ENCODE results near the gene ANTKMT.
"Not testable (repeated sequence)": the region's sequence is repeated elsewhere in the genome, so short reads cannot be mapped to it uniquely, and the experiment has no call there.

The ANTKMT gene

DNA sequence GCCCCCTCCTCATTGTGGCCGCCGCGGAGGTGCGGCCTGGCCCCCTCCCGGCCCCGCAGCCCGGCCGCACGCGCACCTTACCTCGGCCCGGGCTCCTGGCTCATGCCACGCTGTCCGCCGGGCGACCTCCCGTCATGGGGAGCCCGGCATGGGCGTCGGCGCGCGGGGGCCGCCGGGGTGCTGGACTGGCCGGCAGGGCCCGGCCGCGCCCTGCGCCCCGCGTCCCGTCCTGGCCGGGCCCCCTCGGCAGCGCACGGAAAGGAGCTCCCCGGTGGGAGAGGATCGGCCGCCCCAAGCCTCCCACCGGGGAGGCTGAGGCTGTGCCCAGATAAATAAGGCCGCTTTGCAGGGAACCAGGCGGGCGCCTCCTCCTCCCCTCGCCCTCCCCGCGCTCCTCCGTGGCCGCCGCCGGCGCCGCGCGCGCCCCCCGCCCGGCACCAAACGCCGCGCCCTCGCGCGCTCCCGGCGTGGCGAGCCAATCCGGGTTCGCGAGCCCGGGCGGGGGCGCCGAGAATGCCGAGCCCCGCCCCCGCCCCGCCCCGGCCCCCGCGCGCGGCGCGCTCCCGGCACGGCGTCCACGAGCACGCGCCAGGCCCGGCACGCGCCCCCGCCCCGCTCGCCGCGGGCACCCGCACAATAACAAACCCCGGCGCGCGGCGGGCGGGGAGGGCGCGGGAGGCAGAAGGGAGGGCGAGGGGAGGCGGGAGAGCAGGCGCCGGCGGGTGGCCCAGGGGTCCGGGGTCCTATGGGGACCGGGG, 15.3 kb upstream of the ANTKMT start, which contains the start of gene FBXL16:
FBXL16 (minus strand) TSS at position 371 of the 758 bp plus-strand sequence. CDS start 8,396 bp downstream, outside the sequence.
- no peaks in the 10 kb centered on the region for H3K9me3 ChIP-seq (ENCODE audit: control insufficient read depth in 1 of 2, low read length in 2 of 2)

DNA sequence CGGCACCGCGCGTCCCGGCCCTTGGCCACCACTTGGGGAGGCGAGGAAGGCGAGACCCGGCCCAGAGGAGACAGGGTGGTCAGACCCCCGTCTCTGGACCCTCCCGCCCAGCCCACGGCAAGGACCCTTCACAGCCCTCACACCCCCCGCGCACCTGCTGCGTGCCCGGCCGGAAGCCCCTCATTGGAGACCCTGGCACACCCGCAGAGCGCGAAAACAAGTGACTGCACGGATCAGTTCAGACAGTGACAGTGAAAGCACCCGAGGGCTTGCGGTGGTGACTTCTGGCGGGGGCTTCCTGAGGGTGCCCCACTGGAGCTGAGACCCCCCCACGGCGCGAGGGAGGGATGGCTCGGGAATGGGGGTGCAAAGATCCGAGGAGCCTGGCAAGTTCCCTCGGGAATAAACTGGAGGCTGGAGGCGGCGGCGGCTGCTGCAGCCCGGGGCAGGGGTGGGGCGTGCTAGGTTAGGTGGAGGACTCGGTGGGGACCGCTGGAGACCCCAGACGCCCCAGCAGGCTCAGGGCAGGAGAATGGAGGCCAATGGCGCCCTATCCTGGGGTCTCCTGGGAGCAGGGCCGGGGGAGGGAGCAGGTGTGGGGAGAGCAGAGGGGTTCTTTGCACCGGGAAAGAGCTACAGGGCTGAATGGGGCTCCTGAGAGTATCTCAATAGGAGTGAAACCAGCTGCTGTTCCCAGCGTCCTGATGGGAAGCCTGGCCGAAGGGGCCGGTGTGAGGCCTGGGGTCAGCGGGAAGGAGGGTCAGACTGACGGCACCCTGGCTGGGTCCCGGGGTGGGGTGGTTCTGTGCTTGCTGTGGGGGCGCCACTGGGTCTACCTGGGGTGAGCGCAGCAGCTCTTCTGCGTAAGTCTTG, 14.5 kb upstream of the ANTKMT start:
- Histone ChIP-seq H3K4me1 (ENCODE audit: control insufficient read depth in 1 of 2, insufficient read depth in 2 of 2, low read length in 2 of 2) (peaks cover 0 to 18% of the 10 kb centered on the region in 2 donors), H3K27me3 (ENCODE audit: low read depth, low read length) (peaks cover 70% of the 10 kb centered on the region), H3K9me3 (ENCODE audit: control insufficient read depth in 1 of 2, low read length in 2 of 2) (no peaks in the 10 kb centered on the region), H3K4me3 (ENCODE audit: low read depth in 1 of 2, low read length in 2 of 2) (no peak overlapping the region), H3K27ac (ENCODE audit: low read length) (no peak overlapping the region), H3K36me3 (ENCODE audit: control insufficient read depth in 1 of 2, insufficient read depth in 2 of 2, low read length in 2 of 2) (no peaks in the 10 kb centered on the region)

More for the DNA sequence above, 15.3 kb upstream of the ANTKMT start, which contains the start of gene FBXL16:
- Histone ChIP-seq H3K4me3 (ENCODE audit: low read depth in 1 of 2, low read length in 2 of 2) (no peak within 1 kb of the TSS), H3K27me3 (ENCODE audit: low read depth, low read length) (peaks cover 62% of the 10 kb centered on the region), H3K27ac (ENCODE audit: low read length) (no peak within 1 kb of the TSS), H3K4me1 (ENCODE audit: control insufficient read depth in 1 of 2, insufficient read depth in 2 of 2, low read length in 2 of 2) (peaks cover 0 to 26% of the 10 kb centered on the region in 2 donors), H3K36me3 (ENCODE audit: control insufficient read depth in 1 of 2, insufficient read depth in 2 of 2, low read length in 2 of 2) (no peaks in the 10 kb centered on the region)

DNA sequence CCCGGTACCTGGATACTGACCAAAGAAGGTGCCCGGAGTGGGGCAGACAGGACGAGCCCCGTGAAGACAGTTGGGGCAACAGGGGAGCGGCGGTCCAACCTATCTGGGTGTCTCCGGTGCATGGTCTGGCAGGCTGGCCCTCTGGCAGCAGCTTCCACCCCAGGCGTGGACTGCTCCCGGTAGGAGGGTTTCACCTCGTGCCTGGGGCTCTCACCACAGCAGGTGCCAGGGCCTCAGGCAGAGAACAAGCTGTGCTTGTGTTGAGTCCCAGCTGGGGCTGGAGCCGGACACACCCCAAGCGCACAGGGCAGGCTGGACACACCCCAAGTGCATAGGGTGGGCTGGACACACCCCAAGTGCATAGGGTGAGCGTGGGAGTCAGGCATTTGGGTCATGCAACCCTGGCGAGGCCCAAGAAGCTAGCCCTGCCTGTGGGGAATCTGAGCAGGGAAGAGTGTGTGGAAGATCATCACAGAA, 13.8 kb upstream of the ANTKMT start:
- H3K27me3 ChIP-seq (ENCODE audit: low read depth, low read length): peaks cover 67% of the 10 kb centered on the region
- no peak overlapping the region for H3K4me3 ChIP-seq (ENCODE audit: low read depth in 1 of 2, low read length in 2 of 2)
- no peak overlapping the region for H3K27ac ChIP-seq (ENCODE audit: low read length)
- peaks cover 0 to 18% of the 10 kb centered on the region in 2 donors for H3K4me1 ChIP-seq (ENCODE audit: control insufficient read depth in 1 of 2, insufficient read depth in 2 of 2, low read length in 2 of 2)
- H3K9me3 ChIP-seq (ENCODE audit: control insufficient read depth in 1 of 2, low read length in 2 of 2): no peaks in the 10 kb centered on the region
- no peaks in the 10 kb centered on the region for H3K36me3 ChIP-seq (ENCODE audit: control insufficient read depth in 1 of 2, insufficient read depth in 2 of 2, low read length in 2 of 2)

DNA sequence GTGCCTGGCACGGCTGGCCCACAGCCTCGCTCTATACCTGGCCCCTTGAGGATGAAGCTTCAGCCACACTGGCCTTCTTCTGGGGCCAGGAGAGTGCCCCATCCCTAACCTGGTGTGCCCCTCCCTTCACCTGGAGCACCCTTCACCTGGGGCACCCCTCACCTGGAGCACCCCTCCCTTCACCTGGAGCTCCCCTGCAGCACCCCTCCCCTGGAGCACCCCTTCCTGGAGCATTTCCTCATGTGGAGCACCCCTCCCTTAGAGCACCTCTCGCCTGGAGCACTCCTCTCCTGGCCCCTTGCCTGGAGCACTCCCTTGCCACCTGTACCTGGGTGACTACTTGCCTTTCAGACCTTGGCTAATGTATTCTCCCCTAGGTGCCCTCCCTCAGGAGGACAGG, 12.9 kb upstream of the ANTKMT start:
- H3K27ac ChIP-seq (ENCODE audit: low read length): no peak overlapping the region
- H3K27me3 ChIP-seq (ENCODE audit: low read depth, low read length): peaks cover 60% of the 10 kb centered on the region
- H3K36me3 ChIP-seq (ENCODE audit: control insufficient read depth in 1 of 2, insufficient read depth in 2 of 2, low read length in 2 of 2): no peaks in the 10 kb centered on the region
- no peaks in the 10 kb centered on the region for H3K9me3 ChIP-seq (ENCODE audit: control insufficient read depth in 1 of 2, low read length in 2 of 2)
- peaks cover 0 to 18% of the 10 kb centered on the region in 2 donors for H3K4me1 ChIP-seq (ENCODE audit: control insufficient read depth in 1 of 2, insufficient read depth in 2 of 2, low read length in 2 of 2)
- H3K4me3 ChIP-seq (ENCODE audit: low read depth in 1 of 2, low read length in 2 of 2): no peak overlapping the region

DNA sequence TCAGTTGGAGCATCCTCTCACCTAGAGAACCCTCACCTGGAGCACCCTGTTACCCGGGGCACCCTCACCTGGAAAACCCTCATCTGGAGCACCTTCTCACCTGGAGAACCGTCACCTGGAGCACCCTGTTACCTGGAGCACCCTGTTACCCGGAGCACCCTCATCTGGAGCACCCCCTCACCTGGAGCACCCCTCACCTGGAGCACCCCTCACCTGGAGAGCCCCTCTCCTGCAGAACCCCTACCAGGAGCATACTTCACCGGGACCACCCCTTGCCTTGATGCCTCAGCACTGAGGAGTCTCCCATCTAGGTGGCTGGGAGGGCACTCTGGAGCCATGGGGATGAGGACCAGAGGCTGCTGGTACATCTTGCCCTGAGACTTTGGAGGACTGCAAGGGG, 12.0 kb upstream of the ANTKMT start:
- peaks cover 0 to 18% of the 10 kb centered on the region in 2 donors for H3K4me1 ChIP-seq (ENCODE audit: control insufficient read depth in 1 of 2, insufficient read depth in 2 of 2, low read length in 2 of 2)
- no peaks in the 10 kb centered on the region for H3K36me3 ChIP-seq (ENCODE audit: control insufficient read depth in 1 of 2, insufficient read depth in 2 of 2, low read length in 2 of 2)
- H3K27ac ChIP-seq (ENCODE audit: low read length): no peak overlapping the region
- no peaks in the 10 kb centered on the region for H3K9me3 ChIP-seq (ENCODE audit: control insufficient read depth in 1 of 2, low read length in 2 of 2)
- no peak overlapping the region for H3K4me3 ChIP-seq (ENCODE audit: low read depth in 1 of 2, low read length in 2 of 2)
- peaks cover 56% of the 10 kb centered on the region for H3K27me3 ChIP-seq (ENCODE audit: low read depth, low read length)

DNA sequence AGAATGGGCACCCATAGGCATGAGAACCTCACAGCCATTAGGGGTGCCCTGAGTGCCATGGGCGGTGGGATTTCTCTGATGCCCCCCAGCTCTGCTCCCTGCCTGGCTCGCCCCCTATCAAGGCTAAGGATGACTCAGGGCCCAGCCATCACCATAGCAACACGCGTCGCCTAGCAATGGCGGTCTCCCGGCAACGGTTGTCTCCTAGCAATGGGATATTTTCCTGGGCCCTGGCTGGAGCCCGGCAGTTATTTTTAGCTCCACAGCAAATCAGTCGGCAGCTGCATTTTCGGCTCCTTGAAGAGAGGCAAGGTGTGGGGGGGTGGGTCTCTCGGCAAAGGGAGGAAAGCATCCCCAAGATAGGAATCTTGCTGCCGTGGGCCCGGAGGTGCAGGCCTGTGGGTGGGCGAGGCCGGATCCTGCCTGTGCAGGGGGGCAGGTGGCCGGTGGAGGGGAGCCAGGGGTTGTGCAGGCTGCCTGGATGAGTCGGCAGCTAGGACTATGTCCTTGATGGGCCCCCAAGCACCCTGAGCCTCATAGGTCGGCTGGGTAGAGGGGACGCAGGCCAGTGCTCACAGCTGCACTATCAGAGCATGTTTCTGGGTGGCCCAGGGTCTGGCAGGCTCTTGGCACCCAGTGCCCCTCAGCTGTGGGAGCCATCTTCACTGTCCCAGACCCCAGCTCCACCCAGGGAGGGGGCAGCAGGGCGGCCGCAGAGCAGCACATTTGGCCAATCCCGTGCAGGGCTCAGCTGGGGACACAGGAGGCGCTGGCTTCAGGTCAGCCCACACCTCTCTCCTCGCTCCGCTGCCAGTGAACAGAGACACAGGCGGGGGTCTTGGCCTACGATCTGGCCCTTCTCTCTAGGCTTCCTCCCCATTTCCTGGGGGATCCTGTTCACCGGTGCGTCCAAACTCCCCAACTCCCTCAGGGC, 11.1 kb upstream of the ANTKMT start:
- Histone ChIP-seq H3K9me3 (ENCODE audit: control insufficient read depth in 1 of 2, low read length in 2 of 2) (no peaks in the 10 kb centered on the region), H3K36me3 (ENCODE audit: control insufficient read depth in 1 of 2, insufficient read depth in 2 of 2, low read length in 2 of 2) (no peaks in the 10 kb centered on the region), H3K4me3 (ENCODE audit: low read depth in 1 of 2, low read length in 2 of 2) (no peak overlapping the region), H3K4me1 (ENCODE audit: control insufficient read depth in 1 of 2, insufficient read depth in 2 of 2, low read length in 2 of 2) (peaks cover 0 to 24% of the 10 kb centered on the region in 2 donors), H3K27me3 (ENCODE audit: low read depth, low read length) (peaks cover 47% of the 10 kb centered on the region), H3K27ac (ENCODE audit: low read length) (no peak overlapping the region)

DNA sequence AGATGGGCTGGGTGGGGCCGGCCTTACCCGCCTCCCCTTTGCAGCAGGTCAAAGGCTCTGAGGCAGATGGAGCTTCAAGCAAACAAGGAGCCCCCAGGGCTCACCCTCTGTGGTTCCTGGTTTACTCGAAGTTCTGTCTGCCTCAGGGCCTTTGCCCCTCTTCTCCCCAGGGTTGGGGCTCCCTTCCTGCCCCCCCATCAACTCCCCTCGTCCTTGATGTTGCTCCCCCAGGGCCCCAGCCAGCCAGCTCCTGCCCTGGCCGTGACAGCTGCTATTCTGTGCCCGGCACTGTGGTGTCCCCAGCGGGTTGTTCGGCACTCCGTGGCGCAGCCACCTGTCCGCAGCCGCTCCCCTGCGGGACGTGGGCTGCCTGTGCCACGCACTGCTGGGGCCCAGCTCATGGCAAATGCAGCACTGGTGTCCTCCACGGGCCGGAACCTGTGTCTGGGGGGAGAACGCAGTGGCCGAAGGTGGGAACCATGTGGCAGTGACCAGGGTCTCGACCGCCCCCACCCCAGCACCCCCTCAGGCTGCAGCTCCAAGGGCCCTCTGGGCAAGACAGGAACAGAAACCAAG, 10.4 kb upstream of the ANTKMT start:
- Histone ChIP-seq H3K4me3 (ENCODE audit: low read depth in 1 of 2, low read length in 2 of 2) (no peak overlapping the region), H3K36me3 (ENCODE audit: control insufficient read depth in 1 of 2, insufficient read depth in 2 of 2, low read length in 2 of 2) (no peaks in the 10 kb centered on the region)

DNA sequence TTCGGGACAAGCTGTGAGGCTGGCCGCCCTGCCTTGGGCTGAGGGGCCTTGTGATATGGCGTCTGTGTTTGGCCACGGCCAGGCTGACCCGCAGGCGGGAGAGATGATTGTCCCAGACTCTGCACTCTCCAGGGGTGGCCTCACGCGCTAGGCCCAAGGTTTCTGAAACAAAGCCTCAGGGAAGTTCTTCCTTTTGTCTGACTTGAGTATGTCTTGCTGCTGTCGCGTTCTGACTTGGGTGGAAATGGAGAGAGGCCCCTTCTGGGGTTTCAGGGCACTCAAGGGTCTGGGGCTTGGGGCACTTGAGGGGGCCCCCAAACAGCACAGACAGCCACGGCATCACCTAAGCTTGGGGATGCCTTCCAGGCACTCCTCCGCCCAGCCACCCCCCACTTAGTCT, 9.9 kb upstream of the ANTKMT start:
- no peak overlapping the region for H3K27ac ChIP-seq (ENCODE audit: low read length)
- peaks cover 47% of the 10 kb centered on the region for H3K27me3 ChIP-seq (ENCODE audit: low read depth, low read length)
- no peaks in the 10 kb centered on the region for H3K36me3 ChIP-seq (ENCODE audit: control insufficient read depth in 1 of 2, insufficient read depth in 2 of 2, low read length in 2 of 2)
- no peak overlapping the region for H3K4me3 ChIP-seq (ENCODE audit: low read depth in 1 of 2, low read length in 2 of 2)
- peaks cover 0 to 27% of the 10 kb centered on the region in 2 donors for H3K4me1 ChIP-seq (ENCODE audit: control insufficient read depth in 1 of 2, insufficient read depth in 2 of 2, low read length in 2 of 2)
- no peaks in the 10 kb centered on the region for H3K9me3 ChIP-seq (ENCODE audit: control insufficient read depth in 1 of 2, low read length in 2 of 2)

More for the DNA sequence above, 10.4 kb upstream of the ANTKMT start:
- H3K27ac ChIP-seq (ENCODE audit: low read length): no peak overlapping the region
- no peaks in the 10 kb centered on the region for H3K9me3 ChIP-seq (ENCODE audit: control insufficient read depth in 1 of 2, low read length in 2 of 2)
- peaks cover 47% of the 10 kb centered on the region for H3K27me3 ChIP-seq (ENCODE audit: low read depth, low read length)
- peaks cover 0 to 25% of the 10 kb centered on the region in 2 donors for H3K4me1 ChIP-seq (ENCODE audit: control insufficient read depth in 1 of 2, insufficient read depth in 2 of 2, low read length in 2 of 2)

DNA sequence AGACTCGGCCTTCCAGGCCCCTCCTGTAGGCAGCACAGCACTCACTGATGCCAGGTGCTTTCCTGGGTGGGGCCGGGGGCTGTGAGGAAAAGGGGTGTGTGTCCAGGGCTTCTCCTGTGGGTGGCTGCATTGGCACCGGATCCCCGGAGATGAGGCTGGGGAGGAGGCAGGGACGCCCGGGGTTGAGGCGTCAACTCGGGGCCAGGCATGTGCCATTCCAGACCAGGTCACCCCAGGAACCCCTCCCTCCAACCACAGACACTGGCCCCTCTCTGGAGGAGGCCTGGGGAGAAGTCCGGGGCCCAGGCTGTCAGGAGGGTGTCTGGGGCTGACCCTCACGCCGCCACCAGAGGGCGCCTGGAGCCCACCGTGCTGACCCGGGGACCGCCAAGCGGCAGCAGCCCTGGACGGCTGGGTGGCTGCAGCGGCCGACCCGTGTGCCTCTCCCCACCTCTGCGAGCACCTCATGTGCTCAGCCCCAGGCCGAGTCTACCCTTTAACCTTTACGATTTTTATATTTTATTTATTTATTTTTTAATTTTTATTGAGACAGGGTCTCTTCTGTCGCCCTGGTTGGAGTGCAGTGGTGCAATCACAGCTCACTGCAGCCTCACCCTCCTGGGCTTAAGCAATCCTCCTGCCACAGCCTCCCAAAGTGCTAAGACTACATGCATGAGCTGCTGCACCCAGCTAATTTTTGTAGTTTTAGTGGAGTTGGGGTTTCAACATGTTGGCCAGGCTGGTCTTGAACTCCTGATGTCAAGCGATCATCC, 9.2 kb upstream of the ANTKMT start:
- H3K4me3 ChIP-seq (ENCODE audit: low read depth in 1 of 2, low read length in 2 of 2): no peak overlapping the region
- H3K27ac ChIP-seq (ENCODE audit: low read length): no peak overlapping the region
- no peaks in the 10 kb centered on the region for H3K9me3 ChIP-seq (ENCODE audit: control insufficient read depth in 1 of 2, low read length in 2 of 2)
- no peaks in the 10 kb centered on the region for H3K36me3 ChIP-seq (ENCODE audit: control insufficient read depth in 1 of 2, insufficient read depth in 2 of 2, low read length in 2 of 2)
- H3K27me3 ChIP-seq (ENCODE audit: low read depth, low read length): peaks cover 43% of the 10 kb centered on the region
- H3K4me1 ChIP-seq (ENCODE audit: control insufficient read depth in 1 of 2, insufficient read depth in 2 of 2, low read length in 2 of 2): peaks cover 0 to 28% of the 10 kb centered on the region in 2 donors

DNA sequence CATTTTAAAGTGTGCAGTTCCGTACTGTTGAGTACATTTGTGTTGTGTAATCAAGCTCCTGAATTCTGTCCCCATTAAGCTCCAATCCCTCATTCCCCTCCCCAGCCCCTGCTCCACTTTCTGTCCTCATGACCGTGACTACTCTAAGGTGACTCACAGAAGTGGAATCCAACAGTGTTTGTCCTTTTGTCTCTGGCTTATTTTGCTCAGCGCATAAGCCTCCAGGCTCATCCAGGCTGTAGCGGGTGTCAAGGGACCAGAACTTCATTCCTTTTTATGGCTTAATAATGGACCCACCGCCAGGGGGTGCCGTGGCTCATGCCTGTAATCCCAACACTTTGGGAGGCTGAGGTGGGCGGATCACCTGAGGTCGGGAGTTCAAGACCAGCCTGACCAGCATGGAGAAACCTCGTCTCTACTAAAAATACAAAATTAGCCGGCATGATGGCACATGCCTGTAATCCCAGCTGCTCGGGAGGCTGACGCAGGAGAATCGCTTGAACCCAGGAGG, 8.2 kb upstream of the ANTKMT start:
- H3K9me3 ChIP-seq (ENCODE audit: control insufficient read depth in 1 of 2, low read length in 2 of 2); H3K27ac ChIP-seq (ENCODE audit: low read length); H3K4me3 ChIP-seq (ENCODE audit: low read depth in 1 of 2, low read length in 2 of 2); H3K36me3 ChIP-seq (ENCODE audit: control insufficient read depth in 1 of 2, insufficient read depth in 2 of 2, low read length in 2 of 2): not testable (repeated sequence)
- H3K27me3 ChIP-seq (ENCODE audit: low read depth, low read length): peaks cover 36% of the 10 kb centered on the region
- H3K4me1 ChIP-seq (ENCODE audit: control insufficient read depth in 1 of 2, insufficient read depth in 2 of 2, low read length in 2 of 2): peaks cover 0 to 34% of the 10 kb centered on the region in 2 donors

All from muscle layer of duodenum (tissue), 2 donors.